Measurements from ENCODE around the gene AP5M1. TPM values are rescaled to one million over a fixed set of nuclear protein-coding genes. Genes with fewer than 3 reads are reported as not detected.
"Not testable (repeated sequence)": the region's sequence is repeated elsewhere in the genome, so short reads cannot be mapped to it uniquely, and the experiment has no call there.

Gene AP5M1
- total RNA-seq, 1 donor: 41.1 TPM

GRCh38 chr14:57317248-57317833 lies 48.6 kb downstream of the AP5M1 start:
- no peak overlapping the region for H3K4me3 ChIP-seq (ENCODE audit: low read length)
- H3K4me1 ChIP-seq (ENCODE audit: insufficient read depth, low read length): no peaks in the 10 kb centered on the region
- H3K27me3 ChIP-seq (ENCODE audit: insufficient read depth, low read length): peaks cover 7% of the 10 kb centered on the region

GRCh38 chr14:57319636-57320192 lies 50.9 kb downstream of the AP5M1 start:
- Histone ChIP-seq H3K4me3 (ENCODE audit: low read length) (no peak overlapping the region), H3K4me1 (ENCODE audit: insufficient read depth, low read length) (no peaks in the 10 kb centered on the region), H3K9me3 (ENCODE audit: low read depth, low read length) (no peaks in the 10 kb centered on the region), H3K27me3 (ENCODE audit: insufficient read depth, low read length) (peaks cover 8% of the 10 kb centered on the region)

More at GRCh38 chr14:57317248-57317833, 48.6 kb downstream of the AP5M1 start:
- H3K9me3 ChIP-seq (ENCODE audit: low read depth, low read length): no peaks in the 10 kb centered on the region

GRCh38 chr14:57323721-57324120 lies 55.0 kb downstream of the AP5M1 start:
- Histone ChIP-seq H3K4me3 (ENCODE audit: low read length) (no peak overlapping the region), H3K9me3 (ENCODE audit: low read depth, low read length) (no peaks in the 10 kb centered on the region), H3K4me1 (ENCODE audit: insufficient read depth, low read length) (no peaks in the 10 kb centered on the region), H3K27me3 (ENCODE audit: insufficient read depth, low read length) (peaks cover 6% of the 10 kb centered on the region)

GRCh38 chr14:57326253-57326652 lies 57.5 kb downstream of the AP5M1 start:
- H3K4me3 ChIP-seq (ENCODE audit: low read length): no peak overlapping the region
- no peaks in the 10 kb centered on the region for H3K9me3 ChIP-seq (ENCODE audit: low read depth, low read length)
- no peaks in the 10 kb centered on the region for H3K4me1 ChIP-seq (ENCODE audit: insufficient read depth, low read length)
- H3K27me3 ChIP-seq (ENCODE audit: insufficient read depth, low read length): peaks cover 3% of the 10 kb centered on the region

GRCh38 chr14:57329833-57330232 lies 61.1 kb downstream of the AP5M1 start:
- Histone ChIP-seq H3K4me3 (ENCODE audit: low read length) (no peak overlapping the region), H3K9me3 (ENCODE audit: low read depth, low read length) (no peaks in the 10 kb centered on the region), H3K4me1 (ENCODE audit: insufficient read depth, low read length) (no peaks in the 10 kb centered on the region), H3K27me3 (ENCODE audit: insufficient read depth, low read length) (no peaks in the 10 kb centered on the region)

GRCh38 chr14:57332475-57332874 lies 63.7 kb downstream of the AP5M1 start:
- not testable (repeated sequence) for H3K4me3 ChIP-seq (ENCODE audit: low read length); H3K9me3 ChIP-seq (ENCODE audit: low read depth, low read length); H3K4me1 ChIP-seq (ENCODE audit: insufficient read depth, low read length); H3K27me3 ChIP-seq (ENCODE audit: insufficient read depth, low read length)

- not testable (repeated sequence) for H3K27me3 ChIP-seq (ENCODE audit: insufficient read depth, low read length); H3K4me1 ChIP-seq (ENCODE audit: insufficient read depth, low read length); H3K9me3 ChIP-seq (ENCODE audit: low read depth, low read length); H3K4me3 ChIP-seq (ENCODE audit: low read length)
Measured at GRCh38 chr14:57333726-57334125, 65.0 kb downstream of the AP5M1 start.

GRCh38 chr14:57343545-57344297 lies 75.0 kb downstream of the AP5M1 start:
- not testable (repeated sequence) for H3K4me1 ChIP-seq (ENCODE audit: insufficient read depth, low read length); H3K4me3 ChIP-seq (ENCODE audit: low read length); H3K27me3 ChIP-seq (ENCODE audit: insufficient read depth, low read length); H3K9me3 ChIP-seq (ENCODE audit: low read depth, low read length)

GRCh38 chr14:57345106-57345505 lies 76.3 kb downstream of the AP5M1 start:
- no peaks in the 10 kb centered on the region for H3K4me1 ChIP-seq (ENCODE audit: insufficient read depth, low read length)
- no peak overlapping the region for H3K4me3 ChIP-seq (ENCODE audit: low read length)
- H3K9me3 ChIP-seq (ENCODE audit: low read depth, low read length): no peaks in the 10 kb centered on the region
- peaks cover 2% of the 10 kb centered on the region for H3K27me3 ChIP-seq (ENCODE audit: insufficient read depth, low read length)

GRCh38 chr14:57346741-57347140 lies 78.0 kb downstream of the AP5M1 start:
- Histone ChIP-seq H3K9me3 (ENCODE audit: low read depth, low read length) (no peaks in the 10 kb centered on the region), H3K4me1 (ENCODE audit: insufficient read depth, low read length) (no peaks in the 10 kb centered on the region), H3K4me3 (ENCODE audit: low read length) (no peak overlapping the region), H3K27me3 (ENCODE audit: insufficient read depth, low read length) (peaks cover 2% of the 10 kb centered on the region)

Other genes starting within 250 kb of the AP5M1 start
- gene EXOC5, start 66 bp upstream of the AP5M1 start, total RNA-seq: 18.6 TPM
- gene NAA30, start 121.6 kb downstream of the AP5M1 start, total RNA-seq: 29.6 TPM
- not detected for gene CCDC198, start 224.9 kb downstream of the AP5M1 start, total RNA-seq